GM12878 (cell line): ENCODE data around the gene TES. TPM values are rescaled to one million over a fixed set of nuclear protein-coding genes. Genes with fewer than 3 reads are reported as not detected.

Experiments used
- ATAC-seq: fragments of 200-7000 bp; cut with Tn5 transposase; 3 replicates; pipeline ENCODE4 v1.9.1; 2020; ENCODE audit warnings: mild to moderate bottlenecking, moderate library complexity
- BruUV-seq: library from RNA; stranded (reverse); fragments of 400-500 nt; replicated peaks from 2 replicates; lab custom pipeline; 2021; lab: Mats Ljungman, UMichigan
- CTCF ChIA-PET: fragments of 300-600 bp; sonication (Branson Sonifier 250); formaldehyde crosslinking; extraction: SDS; loops from one replicate; lab custom pipeline; 2021; ENCODE audit warnings: inconsistent platforms; lab: Yijun Ruan, JAX
- POLR2A ChIA-PET: fragments of 350-600 bp; formaldehyde crosslinking; extraction: SDS; loops from one replicate; lab custom pipeline; 2021; ENCODE audit warnings: inconsistent platforms; lab: Charles Lee
- RAD21 ChIA-PET: fragments of 300-600 bp; sonication (Branson Sonifier 250); formaldehyde crosslinking; loops from one replicate; lab custom pipeline; 2023; ENCODE audit warnings: antibody characterized with exemption; ENCODE audit not compliant: unreplicated experiment; lab: Charles Lee
- SMC1A ChIA-PET: fragments of 300-600 bp; sonication (Branson Sonifier 250); formaldehyde crosslinking; loops from one replicate; lab custom pipeline; 2023; ENCODE audit not compliant: unreplicated experiment, uncharacterized antibody; lab: Charles Lee
- DNase-seq: peaks from one replicate; pipeline ENCODE4 v3.0.0-alpha.2; 2011; ENCODE audit warnings: low read depth, low spot score
- FAIRE-seq: peaks from 3 replicates; lab custom pipeline; 2011; peaks lifted over from hg19 to GRCh38; lab: Jason Lieb, UNC
- H2AFZ ChIP-seq: 2 replicates; pipeline ENCODE4 v1.6.0; 2011; ENCODE audit warnings: low read depth, low read length, control low read depth; ENCODE audit not compliant: control insufficient read depth
- H3K27ac ChIP-seq: 2 replicates; pipeline ENCODE4 v1.5.1; 2011; ENCODE audit warnings: control low read depth; ENCODE audit not compliant: control insufficient read depth, insufficient read depth
- H3K27me3 ChIP-seq, 2 experiments: replicated peaks in 1 of 2; 2 replicates each; pipeline versions ENCODE4 v1.6.0 to v1.6.1; 2011; ENCODE audit warnings: low read length in 1 of 2; ENCODE audit not compliant: control insufficient read depth in 2 of 2, insufficient read depth in 2 of 2
- H3K36me3 ChIP-seq, 2 experiments: 2 replicates each; pipeline ENCODE4 v1.5.1; 2011; ENCODE audit warnings: low read length in 1 of 2; ENCODE audit not compliant: control insufficient read depth in 2 of 2, insufficient read depth in 2 of 2
- H3K4me1 ChIP-seq: 2 replicates; pipeline ENCODE4 v1.6.1; 2011; ENCODE audit warnings: mild to moderate bottlenecking, low read length, moderate library complexity, mixed read lengths; ENCODE audit not compliant: control insufficient read depth, insufficient read depth
- H3K4me2 ChIP-seq: 2 replicates; pipeline ENCODE4 v1.6.0; 2011; ENCODE audit warnings: control low read depth; ENCODE audit not compliant: control insufficient read depth, insufficient read depth
- H3K4me3 ChIP-seq: fragments of 200-600 bp; sonication (generic); 2 replicates; pipeline ENCODE4 v1.5.1; 2016
- H3K79me2 ChIP-seq: 2 replicates; pipeline ENCODE4 v1.6.0; 2011; ENCODE audit warnings: low read length; ENCODE audit not compliant: control insufficient read depth, insufficient read depth
- H3K9ac ChIP-seq: 2 replicates; pipeline ENCODE4 v1.8.0; 2011; ENCODE audit warnings: low read length, control low read depth, mixed read lengths; ENCODE audit not compliant: control insufficient read depth, insufficient read depth
- H3K9me3 ChIP-seq: replicated peaks from 3 replicates; pipeline ENCODE4 v1.5.1; 2011; ENCODE audit warnings: mild to moderate bottlenecking, low read length; ENCODE audit not compliant: control insufficient read depth, insufficient read depth
- H4K20me1 ChIP-seq: 2 replicates; pipeline ENCODE4 v1.6.0; 2011; ENCODE audit not compliant: control insufficient read depth, insufficient read depth
- JUNB ChIP-seq: IDR thresholded peaks from 2 replicates; pipeline ENCODE4 v1.6.1; 2016; ENCODE audit warnings: antibody characterized with exemption, mild to moderate bottlenecking
- JUND ChIP-seq: IDR thresholded peaks from 2 replicates; pipeline ENCODE4 v1.6.1; 2012; ENCODE audit warnings: low read depth, mild to moderate bottlenecking, low read length, improper control_type of control experiment, moderate library complexity
- NBN ChIP-seq: fragments of 450-650 bp; IDR thresholded peaks from 2 replicates; pipeline ENCODE4 v1.6.1; 2016
- WGBS: methylation state at CpG from one replicate; pipeline ENCODE4 v1.1.6; 2016; ENCODE audit warnings: low lambda C conversion rate; ENCODE audit not compliant: insufficient replicate concordance, insufficient coverage; ENCODE audit errors: missing lambda C conversion rate; 5-methylcytosine and 5-hydroxymethylcytosine counted together
- in situ Hi-C: fragments of 300-500 bp; cut with MboI; formaldehyde crosslinking; loops from 9 replicates; pipeline ENCODE4 v1.14.3; 2018; ENCODE audit warnings: mixed read lengths
- intact Hi-C: fragments of 100-400 bp; cut with micrococcal nuclease; formaldehyde crosslinking; loops from one replicate; pipeline ENCODE4 v1.14.2; 2022; ENCODE audit not compliant: unreplicated experiment
- polyA plus RNA-seq, 11 experiments: library from polyadenylated mRNA; depleted of rRNA in 4 of 11; unstranded in 6 of 11; stranded (reverse) in 5 of 11; fragments of >200 nt; fragmentation: Nextera tagmentation in 4 of 11; fragmentation: Illumina TruSeq in 1 of 11; extraction: Ambion mirVana in 4 of 11; extraction: Trizol in 1 of 11; gene quantifications; 1 replicate in 1 of 11; 2 replicates in 10 of 11; pipeline versions ENCODE4 v1.2.1 to v1.2.3, GENCODE V29; 2011 to 2016; ENCODE audit warnings: inconsistent platforms in 2 of 11, missing spikeins in 2 of 11, low read depth in 1 of 11
- total RNA-seq, 4 experiments: library from RNA; depleted of rRNA in 3 of 4; stranded (reverse); fragments of >200 nt in 3 of 4; fragmentation: Illumina TruSeq in 1 of 4; extraction: Trizol in 1 of 4; gene quantifications; 2 replicates each; pipeline versions ENCODE4 v1.2.1 to v1.2.3, GENCODE V29; 2013 to 2021
- TF ChIP-seq, protein P1 (sequence below): IDR thresholded peaks from 2 replicates; pipeline ENCODE4 v1.6.1; 2012; ENCODE audit warnings: low read length, inconsistent platforms
- TF ChIP-seq, protein P2 (sequence below): IDR thresholded peaks from 2 replicates; pipeline ENCODE4 v1.6.1; 2012; ENCODE audit warnings: improper control_type of control experiment, low read depth, low read length; ENCODE audit not compliant: insufficient replicate concordance
- TF ChIP-seq, protein P3 (sequence below): fragments of 450-650 bp; IDR thresholded peaks from 2 replicates; pipeline ENCODE4 v1.6.1; 2017; ENCODE audit warnings: low read depth, mild to moderate bottlenecking, moderate library complexity

TES gene
- total and polyA plus RNA-seq, 10 of the 15 experiments (the other 5 are each of a cell fraction or from before 2014, with no cell fraction given) = 31.2 to 77.5 (median 59.2) TPM

DNA sequence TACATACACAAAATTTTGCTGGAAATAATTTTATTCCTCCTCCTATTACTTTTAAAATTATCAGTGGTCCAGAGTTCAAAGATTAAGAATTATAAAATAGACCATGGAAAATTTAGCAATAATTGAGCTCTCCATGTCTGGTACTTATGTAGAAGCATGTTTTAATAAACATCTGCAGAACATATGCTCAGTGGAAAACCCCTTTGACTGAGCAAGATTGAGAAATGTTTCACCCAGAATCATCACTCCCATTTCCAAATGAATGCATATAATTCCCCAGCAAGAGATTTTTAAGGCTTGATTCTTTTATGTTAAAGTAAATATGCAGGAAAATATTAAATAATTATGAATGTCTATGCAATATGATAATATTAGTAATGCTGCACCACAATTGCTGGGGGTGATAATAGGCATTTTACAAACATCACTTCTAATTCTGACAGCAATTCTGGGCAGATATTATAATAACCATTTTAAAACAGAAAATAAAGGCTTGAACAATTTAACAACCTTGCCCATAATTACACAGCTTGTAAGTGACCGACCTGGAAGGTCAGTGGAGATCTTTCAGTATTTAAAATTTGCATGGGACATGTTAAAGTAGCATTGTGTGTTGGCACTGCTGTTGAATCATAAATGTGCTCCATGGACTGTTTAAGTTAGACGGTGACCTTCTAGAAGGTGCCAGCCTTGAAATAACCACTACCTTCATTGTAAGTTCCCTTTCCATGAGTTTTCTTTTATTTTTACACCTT, 45.6 kb upstream of the TES start:
- H4K20me1 ChIP-seq = no peaks in the 10 kb centered on the region
- FAIRE-seq (no peak), DNase-seq (no peak), ATAC-seq (peak; percentile 40; the same call in 2 of the 3 replicates)
- H3K27ac ChIP-seq = peak overlapping the region; percentile 17; the same call in 1 of the 2 replicates
- ChIA-PET CTCF (interaction anchor here (0.9 to 3.6 kb wide), 3 partner anchors 12 to 71 kb away, joined by 3 to 19 read pairs (median 16); no protein-coding TSS in a partner anchor), POLR2A (no interaction called here), SMC1A (interaction anchor here (0.7 to 1.0 kb wide), 3 partner anchors 15 to 426 kb away, joined by 3 read pairs; no protein-coding TSS in a partner anchor), RAD21 (no interaction called here)
- no peak overlapping the region for H3K4me3 ChIP-seq
- TF ChIP-seq, protein P1, sequence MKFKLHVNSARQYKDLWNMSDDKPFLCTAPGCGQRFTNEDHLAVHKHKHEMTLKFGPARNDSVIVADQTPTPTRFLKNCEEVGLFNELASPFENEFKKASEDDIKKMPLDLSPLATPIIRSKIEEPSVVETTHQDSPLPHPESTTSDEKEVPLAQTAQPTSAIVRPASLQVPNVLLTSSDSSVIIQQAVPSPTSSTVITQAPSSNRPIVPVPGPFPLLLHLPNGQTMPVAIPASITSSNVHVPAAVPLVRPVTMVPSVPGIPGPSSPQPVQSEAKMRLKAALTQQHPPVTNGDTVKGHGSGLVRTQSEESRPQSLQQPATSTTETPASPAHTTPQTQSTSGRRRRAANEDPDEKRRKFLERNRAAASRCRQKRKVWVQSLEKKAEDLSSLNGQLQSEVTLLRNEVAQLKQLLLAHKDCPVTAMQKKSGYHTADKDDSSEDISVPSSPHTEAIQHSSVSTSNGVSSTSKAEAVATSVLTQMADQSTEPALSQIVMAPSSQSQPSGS = peak; percentile 25; the same call in 1 of the 2 replicates
- TF ChIP-seq, protein P2, sequence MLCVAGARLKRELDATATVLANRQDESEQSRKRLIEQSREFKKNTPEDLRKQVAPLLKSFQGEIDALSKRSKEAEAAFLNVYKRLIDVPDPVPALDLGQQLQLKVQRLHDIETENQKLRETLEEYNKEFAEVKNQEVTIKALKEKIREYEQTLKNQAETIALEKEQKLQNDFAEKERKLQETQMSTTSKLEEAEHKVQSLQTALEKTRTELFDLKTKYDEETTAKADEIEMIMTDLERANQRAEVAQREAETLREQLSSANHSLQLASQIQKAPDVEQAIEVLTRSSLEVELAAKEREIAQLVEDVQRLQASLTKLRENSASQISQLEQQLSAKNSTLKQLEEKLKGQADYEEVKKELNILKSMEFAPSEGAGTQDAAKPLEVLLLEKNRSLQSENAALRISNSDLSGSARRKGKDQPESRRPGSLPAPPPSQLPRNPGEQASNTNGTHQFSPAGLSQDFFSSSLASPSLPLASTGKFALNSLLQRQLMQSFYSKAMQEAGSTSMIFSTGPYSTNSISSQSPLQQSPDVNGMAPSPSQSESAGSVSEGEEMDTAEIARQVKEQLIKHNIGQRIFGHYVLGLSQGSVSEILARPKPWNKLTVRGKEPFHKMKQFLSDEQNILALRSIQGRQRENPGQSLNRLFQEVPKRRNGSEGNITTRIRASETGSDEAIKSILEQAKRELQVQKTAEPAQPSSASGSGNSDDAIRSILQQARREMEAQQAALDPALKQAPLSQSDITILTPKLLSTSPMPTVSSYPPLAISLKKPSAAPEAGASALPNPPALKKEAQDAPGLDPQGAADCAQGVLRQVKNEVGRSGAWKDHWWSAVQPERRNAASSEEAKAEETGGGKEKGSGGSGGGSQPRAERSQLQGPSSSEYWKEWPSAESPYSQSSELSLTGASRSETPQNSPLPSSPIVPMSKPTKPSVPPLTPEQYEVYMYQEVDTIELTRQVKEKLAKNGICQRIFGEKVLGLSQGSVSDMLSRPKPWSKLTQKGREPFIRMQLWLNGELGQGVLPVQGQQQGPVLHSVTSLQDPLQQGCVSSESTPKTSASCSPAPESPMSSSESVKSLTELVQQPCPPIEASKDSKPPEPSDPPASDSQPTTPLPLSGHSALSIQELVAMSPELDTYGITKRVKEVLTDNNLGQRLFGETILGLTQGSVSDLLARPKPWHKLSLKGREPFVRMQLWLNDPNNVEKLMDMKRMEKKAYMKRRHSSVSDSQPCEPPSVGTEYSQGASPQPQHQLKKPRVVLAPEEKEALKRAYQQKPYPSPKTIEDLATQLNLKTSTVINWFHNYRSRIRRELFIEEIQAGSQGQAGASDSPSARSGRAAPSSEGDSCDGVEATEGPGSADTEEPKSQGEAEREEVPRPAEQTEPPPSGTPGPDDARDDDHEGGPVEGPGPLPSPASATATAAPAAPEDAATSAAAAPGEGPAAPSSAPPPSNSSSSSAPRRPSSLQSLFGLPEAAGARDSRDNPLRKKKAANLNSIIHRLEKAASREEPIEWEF = no peak
- TF ChIP-seq, protein P3, sequence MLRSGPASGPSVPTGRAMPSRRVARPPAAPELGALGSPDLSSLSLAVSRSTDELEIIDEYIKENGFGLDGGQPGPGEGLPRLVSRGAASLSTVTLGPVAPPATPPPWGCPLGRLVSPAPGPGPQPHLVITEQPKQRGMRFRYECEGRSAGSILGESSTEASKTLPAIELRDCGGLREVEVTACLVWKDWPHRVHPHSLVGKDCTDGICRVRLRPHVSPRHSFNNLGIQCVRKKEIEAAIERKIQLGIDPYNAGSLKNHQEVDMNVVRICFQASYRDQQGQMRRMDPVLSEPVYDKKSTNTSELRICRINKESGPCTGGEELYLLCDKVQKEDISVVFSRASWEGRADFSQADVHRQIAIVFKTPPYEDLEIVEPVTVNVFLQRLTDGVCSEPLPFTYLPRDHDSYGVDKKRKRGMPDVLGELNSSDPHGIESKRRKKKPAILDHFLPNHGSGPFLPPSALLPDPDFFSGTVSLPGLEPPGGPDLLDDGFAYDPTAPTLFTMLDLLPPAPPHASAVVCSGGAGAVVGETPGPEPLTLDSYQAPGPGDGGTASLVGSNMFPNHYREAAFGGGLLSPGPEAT = 0 out of 2 replicates have a peak, but pooled peaks have one; percentile 30
- TF ChIP-seq NBN (no peak), JUNB (peak; percentile 51), JUND (no peak)
- H3K36me3 ChIP-seq = no peaks in the 10 kb centered on the region
- H3K27me3 ChIP-seq = no peaks in the 10 kb centered on the region
- intact Hi-C loops (no loop called here), in situ Hi-C loops (no loop called here)
- no peaks in the 10 kb centered on the region; the same call in 2 of the 3 replicates for H3K9me3 ChIP-seq
- no peaks in the 10 kb centered on the region for H3K79me2 ChIP-seq
- 0 out of 2 replicates have a peak overlapping the region, but pooled peaks have one; percentile 4 for H3K4me2 ChIP-seq
- no TSS peak for BruUV-seq
- H3K4me1 ChIP-seq = peaks cover 49% of the 10 kb centered on the region
- no peak overlapping the region; the same call in 1 of the 2 replicates for H2AFZ ChIP-seq
- WGBS = 3% methylated on average over 2 of the region's 2 CpGs
- no peak overlapping the region for H3K9ac ChIP-seq
